ENCODE measurements around the gene ZNF157. TPM values are rescaled to one million over a fixed set of nuclear protein-coding genes. Genes with fewer than 3 reads are reported as not detected.

The ZNF157 gene
- 1.7 to 2.0 TPM (median 1.8 TPM) in 3 replicates for total RNA-seq (2021)
- Bru-seq, nascent RNA: percentile 38 among the genes with signal in this experiment
- long read RNA-seq, experiment 1, partial matches to known transcripts: 0 of 2 reads
- long read RNA-seq, experiment 1, other reads (novel, unspliced or antisense): 2 of 2 reads
- long read RNA-seq, experiment 2: 0 reads
- long read RNA-seq, experiment 3: 0 reads

- ChIA-PET POLR2A (no interaction called here), CTCF (interaction anchor here (1.3 kb wide), 1 partner anchor 15 kb away, joined by 4 read pairs; no protein-coding TSS in a partner anchor)
- TF ChIP-seq ZNF138 (CRISPR knock-in tag; conservative IDR thresholded peaks at IDR 0.05): no peak
These were observed at the start of gene ZNF157 for GRCh38 chrX:47370278-47370677. ZNF157 (plus strand) TSS chrX:47370578; CDS start chrX:47370669, 91 bp downstream.

GRCh38 chrX:47321386-47321785, 49.0 kb upstream of the ZNF157 start:
- Mint-ChIP-seq H3K4me1 (peaks cover 34% of the 10 kb centered on the region), H3K27me3 (ENCODE audit: low read depth) (no peaks in the 10 kb centered on the region), H3K27ac (peak overlapping the region; percentile 99), H3K4me3 (peak overlapping the region; percentile 37), H3K36me3 (no peaks in the 10 kb centered on the region), H3K9me3 (no peaks in the 10 kb centered on the region)
- POLR2A ChIA-PET: interaction anchor here (0.5 to 2.1 kb wide), 8 partner anchors 9 to 131 kb away, joined by 3 to 19 read pairs (median 4); partner anchors contain the start of gene USP11
- ATAC-seq (peak; percentile 89), DNase-seq (ENCODE audit: low spot score) (peak; percentile 87)
- no peak for TF ChIP-seq JAZF1 (CRISPR knock-in tag; IDR thresholded peaks at IDR 0.05)
- no peak for TF ChIP-seq ATF2 (CRISPR knock-in tag; IDR thresholded peaks at IDR 0.05; ENCODE audit: borderline replicate concordance, low read depth)
- TF ChIP-seq NR3C1 (CRISPR knock-in tag; conservative IDR thresholded peaks at IDR 0.05; ENCODE audit: low read depth): no peak
- no peak for TF ChIP-seq ATF1 (CRISPR knock-in tag; IDR thresholded peaks at IDR 0.05)
- TF ChIP-seq RELA (CRISPR knock-in tag; IDR thresholded peaks at IDR 0.05; ENCODE audit: borderline replicate concordance): no peak
- TF ChIP-seq E2F5 (CRISPR knock-in tag; IDR thresholded peaks at IDR 0.05): no peak
- TF ChIP-seq E2F1 (CRISPR knock-in tag; IDR thresholded peaks at IDR 0.05): no peak
- TF ChIP-seq NFYB (CRISPR knock-in tag; conservative IDR thresholded peaks at IDR 0.05; ENCODE audit: low read depth): no peak
- TF ChIP-seq ZNF512 (CRISPR knock-in tag; IDR thresholded peaks at IDR 0.05; ENCODE audit: borderline replicate concordance): no peak
- TF ChIP-seq FOXJ3 (CRISPR knock-in tag; IDR thresholded peaks at IDR 0.05; ENCODE audit: borderline replicate concordance): no peak
- TF ChIP-seq ETV6 (CRISPR knock-in tag; IDR thresholded peaks at IDR 0.05): no peak
- no peak for TF ChIP-seq IRF1 (CRISPR knock-in tag; IDR thresholded peaks at IDR 0.05)
- CTCF ChIA-PET: interaction anchor here (1.8 to 2.6 kb wide), 2 partner anchors 9 to 63 kb away, joined by 12 to 19 read pairs; no protein-coding TSS in a partner anchor

More at GRCh38 chrX:47370278-47370677, at the start of gene ZNF157:
- DNase-seq (ENCODE audit: low spot score) (no peak), ATAC-seq (no peak)
- H3K27me3 Mint-ChIP-seq (ENCODE audit: low read depth): no peaks in the 10 kb centered on the region
- H3K9me3 Mint-ChIP-seq: no peaks in the 10 kb centered on the region
- peaks cover 12% of the 10 kb centered on the region for H3K4me1 Mint-ChIP-seq
- no peaks in the 10 kb centered on the region for H3K36me3 Mint-ChIP-seq
- no peak within 1 kb of the TSS for H3K4me3 Mint-ChIP-seq
- no peak within 1 kb of the TSS for H3K27ac Mint-ChIP-seq

GRCh38 chrX:47321823-47322371, 48.5 kb upstream of the ZNF157 start:
- DNase-seq (ENCODE audit: low spot score): peak; percentile 47
- H3K27me3 Mint-ChIP-seq (ENCODE audit: low read depth): no peaks in the 10 kb centered on the region
- no peaks in the 10 kb centered on the region for H3K9me3 Mint-ChIP-seq
- H3K36me3 Mint-ChIP-seq: no peaks in the 10 kb centered on the region
- ChIA-PET CTCF (interaction anchor here (1.8 to 2.6 kb wide), 2 partner anchors 9 to 63 kb away, joined by 12 to 19 read pairs; no protein-coding TSS in a partner anchor), POLR2A (interaction anchor here (0.9 to 2.1 kb wide), 6 partner anchors 9 to 131 kb away, joined by 3 to 19 read pairs (median 6); partner anchors contain the start of gene USP11)
- TF ChIP-seq CBFB (CRISPR knock-in tag; IDR thresholded peaks at IDR 0.05; ENCODE audit: low read depth): no peak
- TF ChIP-seq ARID4B (CRISPR knock-in tag; IDR thresholded peaks at IDR 0.05; ENCODE audit: borderline replicate concordance): 0 out of 2 replicates have a peak, but pooled peaks have one; percentile 33
- no peak for TF ChIP-seq E2F1 (CRISPR knock-in tag; IDR thresholded peaks at IDR 0.05)
- no peak for TF ChIP-seq FOXJ3 (CRISPR knock-in tag; IDR thresholded peaks at IDR 0.05; ENCODE audit: borderline replicate concordance)
- TF ChIP-seq ZNF138 (CRISPR knock-in tag; conservative IDR thresholded peaks at IDR 0.05): 0 out of 2 replicates have a peak, but pooled peaks have one; percentile 45
- TF ChIP-seq MAX (CRISPR knock-in tag; IDR thresholded peaks at IDR 0.05): peak; percentile 56; the same call in 1 of the 2 replicates
- peak overlapping the region; percentile 99 for H3K27ac Mint-ChIP-seq
- H3K4me3 Mint-ChIP-seq: peak overlapping the region; percentile 37
- H3K4me1 Mint-ChIP-seq: peaks cover 29% of the 10 kb centered on the region
- ATAC-seq: peak; percentile 59
